SH-SY5Y (cell line): ENCODE results near the gene ADH6.

ENCODE experiments used
- GATA2 ChIP-seq: IDR thresholded peaks from 2 replicates; pipeline ENCODE4 v1.6.1; 2011; ENCODE audit warnings: mild to moderate bottlenecking, low read depth, low read length
- GATA3 ChIP-seq: IDR thresholded peaks from 2 replicates; pipeline ENCODE4 v1.6.1; 2011; ENCODE audit warnings: low read depth, mild to moderate bottlenecking, low read length, moderate library complexity

DNA sequence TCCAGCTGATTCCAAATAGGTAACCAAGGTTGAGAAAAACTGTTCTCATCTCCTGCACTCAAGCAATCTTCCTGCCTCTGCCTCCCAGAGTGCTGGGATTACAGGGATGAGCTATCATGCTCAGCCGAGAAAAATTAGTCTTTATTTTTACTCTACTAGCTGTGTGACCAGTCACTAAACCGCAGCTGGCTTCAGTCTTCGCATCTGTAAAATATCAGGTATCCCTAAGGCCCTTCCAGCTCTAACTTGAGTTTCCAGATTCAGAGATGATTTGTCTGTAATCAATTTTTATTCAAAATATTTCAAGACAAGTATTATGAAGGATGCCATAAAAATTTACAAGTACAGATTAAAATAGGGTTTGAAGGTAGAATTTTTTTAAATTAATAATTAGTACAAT is 3.5 kb downstream of the ADH6 start:
- TF ChIP-seq GATA2 (no peak), GATA3 (no peak)
